Activated CD4-positive, alpha-beta T cell treated with anti-CD3 and anti-CD28 coated beads for 24 hours (primary cell): ENCODE data around the gene FKRP.
"Not testable (repeated sequence)": the region's sequence is repeated elsewhere in the genome, so short reads cannot be mapped to it uniquely, and the experiment has no call there.

ENCODE experiments used
- DNase-seq, 2 donors: peaks; one replicate each; pipeline ENCODE4 v3.0.0-alpha.2; 2020; ENCODE audit warnings: low read depth in 2 of 2

FKRP gene

DNA sequence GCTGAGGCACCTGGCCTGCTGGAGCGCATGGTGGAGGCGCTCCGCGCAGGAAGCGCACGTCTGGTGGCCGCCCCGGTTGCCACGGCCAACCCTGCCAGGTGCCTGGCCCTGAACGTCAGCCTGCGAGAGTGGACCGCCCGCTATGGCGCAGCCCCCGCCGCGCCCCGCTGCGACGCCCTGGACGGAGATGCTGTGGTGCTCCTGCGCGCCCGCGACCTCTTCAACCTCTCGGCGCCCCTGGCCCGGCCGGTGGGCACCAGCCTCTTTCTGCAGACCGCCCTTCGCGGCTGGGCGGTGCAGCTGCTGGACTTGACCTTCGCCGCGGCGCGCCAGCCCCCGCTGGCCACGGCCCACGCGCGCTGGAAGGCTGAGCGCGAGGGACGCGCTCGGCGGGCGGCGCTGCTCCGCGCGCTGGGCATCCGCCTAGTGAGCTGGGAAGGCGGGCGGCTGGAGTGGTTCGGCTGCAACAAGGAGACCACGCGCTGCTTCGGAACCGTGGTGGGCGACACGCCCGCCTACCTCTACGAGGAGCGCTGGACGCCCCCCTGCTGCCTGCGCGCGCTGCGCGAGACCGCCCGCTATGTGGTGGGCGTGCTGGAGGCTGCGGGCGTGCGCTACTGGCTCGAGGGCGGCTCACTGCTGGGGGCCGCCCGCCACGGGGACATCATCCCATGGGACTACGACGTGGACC, 10.1 kb downstream of the FKRP start:
- no peak for DNase-seq

DNA sequence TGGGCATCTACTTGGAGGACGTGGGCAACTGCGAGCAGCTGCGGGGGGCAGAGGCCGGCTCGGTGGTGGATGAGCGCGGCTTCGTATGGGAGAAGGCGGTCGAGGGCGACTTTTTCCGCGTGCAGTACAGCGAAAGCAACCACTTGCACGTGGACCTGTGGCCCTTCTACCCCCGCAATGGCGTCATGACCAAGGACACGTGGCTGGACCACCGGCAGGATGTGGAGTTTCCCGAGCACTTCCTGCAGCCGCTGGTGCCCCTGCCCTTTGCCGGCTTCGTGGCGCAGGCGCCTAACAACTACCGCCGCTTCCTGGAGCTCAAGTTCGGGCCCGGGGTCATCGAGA, 10.7 kb downstream of the FKRP start:
- DNase-seq: no peak

DNA sequence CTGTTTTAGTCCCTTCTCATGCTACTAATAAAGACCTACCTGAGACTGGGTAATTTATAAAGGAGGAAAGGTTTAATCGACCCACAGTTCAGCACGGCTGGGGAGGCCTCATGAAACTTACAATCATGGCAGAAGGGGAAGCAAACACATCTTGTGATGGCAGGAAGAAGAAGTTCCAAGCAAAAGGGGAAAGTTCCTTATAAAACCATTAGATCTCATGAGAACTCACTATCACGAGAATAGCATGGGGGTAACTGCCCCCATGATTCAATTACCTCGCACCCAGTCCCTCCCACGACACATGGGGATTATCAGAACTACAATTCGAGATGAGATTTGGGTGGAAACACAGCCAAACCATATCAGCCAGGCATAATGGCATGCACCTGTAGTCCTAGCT, 13.3 kb downstream of the FKRP start:
- DNase-seq: no peak

DNA sequence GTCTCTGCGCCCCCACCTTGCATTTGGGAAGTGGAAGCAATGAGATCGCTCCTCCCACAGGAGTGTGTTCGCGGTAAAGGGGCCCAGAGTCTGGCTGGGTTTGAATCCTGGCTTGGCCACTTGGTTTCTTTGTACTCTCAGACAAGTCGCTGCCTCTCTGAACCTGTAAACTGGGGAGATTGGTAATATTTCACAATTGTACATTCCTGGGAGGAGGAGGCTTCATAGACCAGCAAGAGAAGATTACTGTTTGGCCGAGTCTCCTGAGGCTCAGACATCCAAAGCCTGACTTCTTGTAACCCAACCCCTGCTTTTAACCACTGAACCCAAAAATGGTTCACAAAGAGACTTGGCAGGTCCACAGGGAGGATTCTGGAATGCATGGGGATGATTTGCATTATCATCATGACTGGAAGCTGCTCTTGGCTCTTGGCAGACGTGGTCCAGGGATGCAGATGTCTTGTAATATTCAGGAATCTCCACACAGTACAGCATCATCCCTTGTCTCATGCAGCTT, 14.0 kb downstream of the FKRP start:
- DNase-seq: no peak

DNA sequence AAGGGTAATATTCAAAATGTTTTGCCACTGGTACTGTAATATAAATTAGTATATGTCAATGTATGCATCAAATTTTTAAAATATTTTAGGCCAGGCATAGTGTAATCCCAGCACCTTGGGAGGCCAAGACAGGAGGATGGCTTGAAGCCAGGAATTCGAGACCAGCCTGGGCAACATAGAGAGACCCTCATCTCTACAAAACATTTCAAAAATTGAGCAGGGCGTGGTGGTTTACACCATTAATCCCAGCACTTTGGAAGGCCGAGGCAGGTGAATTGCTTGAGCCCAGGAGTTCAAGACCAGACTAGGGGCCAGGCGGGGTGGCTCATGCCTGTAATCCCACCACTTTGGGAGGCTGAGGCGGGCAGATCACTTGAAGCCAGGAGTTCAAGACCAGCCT, 14.5 kb downstream of the FKRP start:
- no peak for DNase-seq

GRCh38 chr19:46760897-46761296, 15.0 kb downstream of the FKRP start:
- not testable (repeated sequence) for DNase-seq

GRCh38 chr19:46761418-46761831, 15.6 kb downstream of the FKRP start:
- DNase-seq: no peak

GRCh38 chr19:46762245-46762890, 16.5 kb downstream of the FKRP start:
- no peak for DNase-seq

- no peak for DNase-seq
Measured at GRCh38 chr19:46764817-46765291, 19.0 kb downstream of the FKRP start.

DNA sequence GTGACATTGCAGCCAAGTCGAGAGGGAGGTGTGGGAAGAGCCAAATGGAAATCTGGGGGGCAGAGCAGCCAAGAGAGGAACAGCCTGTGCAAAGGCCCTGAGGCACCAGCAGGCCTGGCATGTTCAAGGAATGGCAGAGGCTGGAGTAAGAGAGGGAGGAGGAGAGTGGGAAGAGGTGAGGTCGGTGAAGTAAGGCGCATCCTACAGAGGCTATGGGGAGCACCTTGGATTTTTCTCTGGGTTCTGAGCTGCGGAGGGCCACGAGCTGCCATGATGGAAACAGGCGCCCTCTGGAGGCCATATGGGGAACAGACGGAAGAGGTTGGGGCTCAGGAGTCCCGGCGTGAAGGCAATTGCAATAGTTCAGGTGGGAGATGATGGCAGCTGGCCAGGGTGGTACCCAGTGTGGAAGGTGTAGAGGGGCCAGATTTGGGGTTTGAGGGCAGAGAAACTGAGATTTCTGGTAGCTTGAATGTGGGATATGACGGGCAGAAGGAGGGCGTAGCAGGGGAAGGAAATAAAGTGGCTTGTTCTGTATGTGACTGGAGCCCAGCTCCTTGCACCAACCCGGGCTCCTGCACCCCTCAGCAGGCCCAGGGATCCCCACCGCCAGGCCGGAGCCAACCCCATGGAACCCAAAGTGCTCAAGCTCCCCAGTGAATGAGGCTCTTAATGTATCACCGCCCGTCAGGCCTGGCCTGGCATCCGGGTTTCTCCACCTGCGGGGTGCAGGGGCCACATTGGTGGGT, 20.9 kb downstream of the FKRP start:
- peak in 1 of 2 donors; percentile 53 for DNase-seq

DNA sequence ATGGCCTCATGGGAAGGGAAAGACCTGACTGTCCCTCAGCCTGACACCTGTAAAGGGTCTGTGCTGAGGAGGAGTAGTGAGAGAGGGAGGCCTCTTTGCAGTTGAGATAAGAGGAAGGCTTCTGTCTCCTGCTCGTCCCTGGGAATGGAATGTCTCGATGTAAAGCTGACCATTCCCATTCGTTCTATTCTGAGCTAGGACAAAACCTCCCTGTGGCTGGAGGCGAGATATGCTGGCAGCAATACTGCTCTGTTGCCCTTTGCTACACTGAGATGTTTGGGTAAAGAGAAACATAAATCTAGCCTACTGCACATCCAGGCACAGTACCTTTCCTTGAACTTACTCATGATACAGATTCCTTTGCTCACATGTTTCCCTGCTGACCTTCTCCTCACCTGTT, 22.9 kb downstream of the FKRP start:
- not testable (repeated sequence) for DNase-seq

- no peak for DNase-seq
Measured at GRCh38 chr19:46772170-46773017, 26.5 kb downstream of the FKRP start.

DNA sequence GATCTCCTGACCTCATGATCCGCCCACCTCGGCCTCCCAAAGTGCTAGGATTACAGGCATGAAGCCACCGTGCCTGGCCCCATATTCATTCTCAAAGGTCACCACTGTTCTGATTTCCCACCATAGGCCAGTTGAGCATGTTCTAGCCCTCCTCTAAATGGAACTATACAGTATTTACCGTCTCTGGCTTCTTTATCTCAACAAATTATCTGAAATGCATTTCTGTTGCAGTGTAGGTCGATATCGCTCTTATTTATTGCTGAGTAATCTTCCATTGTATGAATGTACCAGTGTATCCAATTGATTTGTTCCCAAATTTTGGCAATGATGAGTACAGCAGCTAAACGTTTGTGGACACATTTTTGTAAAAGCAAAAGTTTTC, 27.2 kb downstream of the FKRP start:
- no peak for DNase-seq

GRCh38 chr19:46775642-46776258, 29.9 kb downstream of the FKRP start:
- no peak for DNase-seq

DNA sequence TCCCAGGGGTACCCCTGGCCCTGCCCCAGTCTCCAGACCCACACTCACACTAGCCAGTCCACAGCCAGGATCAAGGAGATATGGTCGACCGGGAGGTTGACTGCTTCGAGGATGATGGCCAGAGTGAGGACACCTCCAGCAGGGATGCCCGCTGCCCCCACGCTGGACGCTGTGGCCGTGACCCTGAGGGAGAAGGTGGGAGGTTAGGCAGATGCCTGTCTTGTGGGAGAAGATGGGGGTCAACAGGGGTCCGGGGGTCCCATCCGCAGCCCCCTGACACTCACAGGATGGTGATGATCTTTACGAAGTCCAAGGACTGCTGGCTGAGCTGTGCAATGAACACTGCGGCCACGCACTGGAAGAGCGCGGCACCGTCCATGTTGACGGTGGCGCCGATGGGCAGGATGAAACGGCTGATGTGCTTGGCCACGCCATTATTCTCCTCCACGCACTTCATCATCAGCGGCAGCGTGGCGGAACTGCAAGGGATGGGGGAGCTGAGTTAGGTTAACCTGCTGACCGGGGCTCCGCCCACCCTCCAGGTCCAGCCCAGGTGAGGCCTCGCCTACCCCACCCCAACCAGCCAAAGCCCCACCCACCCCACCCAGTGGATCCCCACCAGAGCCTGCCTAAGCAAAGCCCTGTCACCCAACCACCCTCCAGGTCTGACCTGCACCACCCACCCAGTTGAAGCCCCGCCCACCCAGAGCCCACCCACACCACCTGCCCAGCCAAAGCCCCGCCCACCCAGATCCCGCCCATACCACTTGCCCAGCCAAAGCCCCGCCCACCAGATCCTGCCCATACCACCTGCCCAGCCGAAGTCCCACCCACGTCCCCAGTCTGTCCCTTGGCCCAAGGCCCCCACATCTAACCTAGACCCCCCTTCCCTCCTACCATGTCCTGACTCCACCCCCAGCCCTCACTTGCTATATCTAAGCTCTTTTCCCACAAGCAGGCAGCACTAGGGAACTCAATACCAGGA, 31.4 kb downstream of the FKRP start:
- DNase-seq: no peak

DNA sequence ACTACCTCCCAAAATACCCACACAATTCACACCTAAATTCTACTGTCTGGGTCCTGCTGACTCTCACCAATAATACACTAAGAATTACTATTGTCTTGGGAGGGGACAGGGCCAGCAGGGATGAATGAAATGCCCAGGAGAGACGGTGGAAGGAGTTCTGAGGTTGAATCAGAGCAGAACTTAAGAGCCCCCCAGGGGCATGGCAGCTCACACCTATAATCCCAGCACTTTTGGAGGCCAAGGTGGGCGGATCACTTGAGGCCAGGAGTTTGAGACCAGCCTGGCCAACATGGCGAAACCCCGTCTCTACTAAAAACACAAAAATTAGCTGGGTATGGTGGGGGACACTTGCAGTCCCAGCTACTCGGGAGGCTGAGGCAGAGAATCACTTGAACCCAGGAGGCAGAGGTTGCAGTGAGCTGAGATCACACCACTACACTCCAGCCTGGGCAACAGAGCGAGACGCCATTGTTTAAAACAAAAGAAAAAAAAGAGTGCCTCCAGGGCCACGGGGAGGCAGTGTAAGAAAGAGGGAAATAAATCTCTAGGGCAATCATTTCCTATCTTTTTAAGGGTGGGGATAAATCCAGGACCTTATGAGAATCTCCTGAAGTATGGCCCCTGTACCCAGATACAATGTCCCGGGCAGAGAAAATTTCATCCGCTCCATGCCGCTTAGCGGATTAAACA, 32.2 kb downstream of the FKRP start:
- DNase-seq: not testable (repeated sequence)

DNA sequence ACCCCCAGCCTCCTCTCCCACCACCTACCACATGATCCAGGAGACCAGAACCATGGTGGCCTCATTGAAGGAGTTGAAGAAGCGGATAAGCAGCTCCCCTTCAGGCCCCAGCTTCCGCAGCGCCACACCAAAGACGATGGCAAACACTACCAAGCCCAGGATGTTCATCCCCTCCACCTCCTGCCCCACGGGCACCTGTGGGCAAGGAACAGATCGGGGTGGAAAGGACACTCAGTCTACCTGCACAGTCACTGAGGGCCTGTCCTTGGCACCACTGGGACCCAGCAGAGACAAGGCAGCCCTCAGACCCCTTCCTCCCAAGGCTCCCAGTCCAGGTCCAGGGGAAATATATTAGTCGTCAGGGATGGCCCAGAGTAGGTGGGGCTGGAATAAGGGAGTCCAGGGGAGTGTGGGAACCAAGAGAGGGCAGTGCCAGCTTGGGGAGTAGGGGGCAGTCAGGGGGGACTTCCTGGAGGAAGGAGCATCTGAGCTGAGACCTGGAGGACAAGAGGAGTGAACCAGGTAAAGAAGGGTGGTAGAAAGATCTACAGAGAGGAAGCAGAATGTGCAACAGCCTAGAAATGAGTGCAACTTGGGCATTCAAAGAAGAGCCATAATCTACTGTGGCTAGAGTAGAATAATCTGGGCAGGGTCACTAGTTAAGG, 36.6 kb downstream of the FKRP start:
- DNase-seq: no peak

- DNase-seq: no peak
Measured at GRCh38 chr19:46783670-46784069, 37.8 kb downstream of the FKRP start.
